A549 treated with RU486 at 1 μM for 4 hours (cell line): ENCODE measurements around the gene RGL3. TPM values are rescaled to one million over a fixed set of nuclear protein-coding genes. Genes with fewer than 3 reads are reported as not detected.

Experiments
- total RNA-seq: library from RNA; stranded (reverse); fragments of 200-300 nt; extraction: Qiagen RNA extraction; gene quantifications from 5 replicates; pipeline ENCODE4 v1.2.3, GENCODE V29; 2022; ENCODE audit warnings: low read depth

The RGL3 gene, protein sequence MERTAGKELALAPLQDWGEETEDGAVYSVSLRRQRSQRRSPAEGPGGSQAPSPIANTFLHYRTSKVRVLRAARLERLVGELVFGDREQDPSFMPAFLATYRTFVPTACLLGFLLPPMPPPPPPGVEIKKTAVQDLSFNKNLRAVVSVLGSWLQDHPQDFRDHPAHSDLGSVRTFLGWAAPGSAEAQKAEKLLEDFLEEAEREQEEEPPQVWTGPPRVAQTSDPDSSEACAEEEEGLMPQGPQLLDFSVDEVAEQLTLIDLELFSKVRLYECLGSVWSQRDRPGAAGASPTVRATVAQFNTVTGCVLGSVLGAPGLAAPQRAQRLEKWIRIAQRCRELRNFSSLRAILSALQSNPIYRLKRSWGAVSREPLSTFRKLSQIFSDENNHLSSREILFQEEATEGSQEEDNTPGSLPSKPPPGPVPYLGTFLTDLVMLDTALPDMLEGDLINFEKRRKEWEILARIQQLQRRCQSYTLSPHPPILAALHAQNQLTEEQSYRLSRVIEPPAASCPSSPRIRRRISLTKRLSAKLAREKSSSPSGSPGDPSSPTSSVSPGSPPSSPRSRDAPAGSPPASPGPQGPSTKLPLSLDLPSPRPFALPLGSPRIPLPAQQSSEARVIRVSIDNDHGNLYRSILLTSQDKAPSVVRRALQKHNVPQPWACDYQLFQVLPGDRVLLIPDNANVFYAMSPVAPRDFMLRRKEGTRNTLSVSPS
- total RNA-seq, result 0.85 to 2.0 TPM (median 1.7 TPM) in 5 replicates

DNA sequence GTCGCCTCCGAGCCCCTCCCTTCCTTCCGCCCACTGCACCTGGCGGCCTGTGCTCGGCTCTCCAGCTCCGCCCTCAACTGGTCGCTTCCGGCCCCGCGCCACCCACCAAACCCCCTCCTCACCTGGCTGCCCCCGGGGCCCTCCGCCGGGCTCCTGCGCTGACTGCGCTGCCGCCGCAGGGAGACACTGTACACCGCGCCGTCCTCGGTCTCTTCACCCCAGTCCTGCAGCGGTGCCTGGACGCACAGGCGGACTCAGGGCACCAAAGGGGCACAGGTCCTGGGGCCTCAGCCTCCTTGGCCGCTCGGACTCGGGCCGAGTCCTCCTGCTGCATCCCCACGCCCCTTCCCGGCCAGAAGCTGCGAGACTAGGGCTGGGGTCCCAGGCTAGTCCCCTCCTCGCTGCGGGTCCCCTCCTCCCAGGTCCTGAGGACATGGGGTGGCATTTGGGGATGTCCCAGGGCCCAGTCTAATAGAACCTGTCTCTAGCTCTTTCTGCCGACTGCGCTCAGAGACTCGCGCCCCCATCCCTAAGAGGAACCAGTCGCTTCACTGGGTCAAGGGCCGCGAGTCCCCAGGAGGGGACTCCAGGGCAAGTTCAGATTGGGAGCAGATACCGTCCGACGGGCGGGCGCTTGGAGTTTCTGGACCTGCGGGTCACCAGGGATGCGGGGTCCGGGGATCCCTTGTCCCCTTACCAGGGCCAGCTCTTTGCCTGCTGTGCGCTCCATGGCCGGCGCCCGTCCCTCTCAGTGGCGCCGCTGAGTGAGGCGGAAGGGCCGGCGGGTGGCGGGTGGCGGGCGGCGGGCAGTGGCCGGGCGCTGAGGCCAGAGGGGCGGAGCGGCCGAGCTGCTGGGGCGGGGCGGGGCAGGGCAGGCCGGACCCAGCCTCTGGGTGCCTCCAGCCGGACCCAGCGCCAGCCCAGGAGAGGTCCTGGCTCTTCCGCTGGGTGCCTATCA lies at the start of gene RGL3:
TSS of gene RGL3 (minus strand) at position 766 of the 958 bp plus-strand sequence. CDS start at position 730, 36 bp downstream.

DNA sequence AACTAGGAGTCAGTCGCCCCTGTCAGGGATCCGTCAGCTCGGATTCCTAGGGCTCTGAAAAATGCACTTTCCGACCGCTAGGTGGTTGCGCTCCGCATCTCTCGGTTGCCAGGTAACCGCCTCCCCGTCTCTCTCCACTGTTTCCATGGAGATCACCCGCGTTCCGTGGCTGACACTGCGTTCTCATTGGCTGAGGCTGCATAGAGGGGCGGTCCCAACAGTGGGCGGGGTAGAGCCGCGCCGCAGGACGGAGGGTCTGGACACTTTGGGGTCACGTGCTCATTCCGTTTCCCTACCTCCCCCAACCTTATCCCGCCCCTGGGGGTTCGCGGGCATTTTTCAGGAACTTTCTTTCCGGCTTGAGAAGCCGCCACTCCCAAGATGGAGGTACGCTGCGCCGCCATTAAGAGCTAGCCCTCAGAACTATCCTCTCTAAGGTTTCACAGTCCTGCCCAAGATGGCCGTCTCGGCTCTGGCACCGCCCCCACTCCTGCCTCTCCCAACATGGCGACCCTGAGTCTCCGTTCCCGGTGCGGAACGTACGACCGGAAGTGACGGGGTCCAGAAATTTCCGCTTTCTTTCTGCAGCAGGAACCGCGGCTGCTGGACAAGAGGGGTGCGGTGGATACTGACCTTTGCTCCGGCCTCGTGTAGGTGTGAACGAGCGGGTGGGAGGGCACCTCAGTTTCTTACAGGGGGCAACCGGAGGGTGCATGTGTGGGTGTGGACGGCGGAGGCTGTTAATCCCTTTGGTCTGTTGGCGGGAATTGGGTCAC lies 16.1 kb upstream of the RGL3 start, which contains the start of the genes ODAD3 and PRKCSH:
TSS of gene ODAD3 (minus strand) at position 65 of the 776 bp plus-strand sequence. CDS start 105 bp downstream, outside the sequence.
TSS of gene PRKCSH (plus strand) at position 579 of the 776 bp plus-strand sequence. CDS start 483 bp downstream, outside the sequence.

DNA sequence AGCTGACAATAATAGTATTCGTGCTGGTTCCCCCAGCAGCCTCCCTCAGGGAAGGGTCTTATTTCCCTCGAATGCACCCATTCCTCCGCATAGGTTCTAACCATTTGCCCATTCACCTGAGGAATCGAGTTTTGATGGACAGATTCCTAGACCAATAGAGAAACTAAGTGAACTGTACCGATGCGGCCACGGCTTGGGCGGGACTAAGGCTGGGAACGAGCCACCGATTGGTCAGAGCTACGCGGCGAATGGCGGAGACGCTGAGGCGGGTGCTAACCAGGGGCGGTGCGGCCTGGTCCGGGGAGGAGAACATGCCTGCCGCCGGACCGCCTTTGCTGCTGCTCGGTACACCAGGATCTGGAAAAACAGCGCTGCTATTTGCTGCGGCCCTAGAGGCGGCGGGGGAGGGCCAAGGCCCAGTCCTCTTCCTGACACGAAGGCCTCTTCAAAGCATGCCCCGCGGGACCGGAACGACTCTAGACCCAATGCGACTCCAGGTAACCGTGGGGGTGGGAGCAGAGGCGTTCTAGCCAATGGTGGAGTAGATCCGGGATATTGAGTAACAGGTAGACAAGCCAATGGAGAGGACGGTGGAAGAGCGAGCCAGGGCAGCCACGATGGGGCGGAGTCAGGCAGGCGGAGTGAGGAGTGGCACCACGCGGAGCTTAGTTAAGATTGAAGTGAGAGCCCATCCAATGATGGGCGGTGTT lies 44.5 kb downstream of the RGL3 start, which contains the start of gene SWSAP1:
TSS of gene SWSAP1 (plus strand) at position 234 of the 710 bp plus-strand sequence. CDS start at position 249, 15 bp downstream.

GRCh38 chr19:11355160-11356073 lies 63.7 kb downstream of the RGL3 start, which contains the start of gene PLPPR2:
PLPPR2 (plus strand) TSS chr19:11355432; CDS start chr19:11357674, 2,242 bp downstream.

GRCh38 chr19:11346104-11346940 lies 72.8 kb downstream of the RGL3 start, which contains the start of the genes CCDC159 and TMEM205:
CCDC159 (plus strand) TSS chr19:11346519; CDS start chr19:11346607, 88 bp downstream.
TMEM205 (minus strand) TSS chr19:11346268; CDS start chr19:11345619, 649 bp downstream.

Other genes with a start within 250 kb of the RGL3 start
- gene KANK2, start 221.8 kb downstream of the RGL3 start, total RNA-seq, result 25.7 to 36.4 TPM (median 33.2 TPM) in 5 replicates
- gene ANGPTL8, start 179.7 kb downstream of the RGL3 start, total RNA-seq, result not detected in 5 replicates
- 6.0 to 12.0 TPM (median 8.8 TPM) in 5 replicates for gene DOCK6, start 156.8 kb downstream of the RGL3 start, total RNA-seq
- gene TSPAN16, start 123.2 kb downstream of the RGL3 start, total RNA-seq, result not detected in 5 replicates
- gene RAB3D, start 79.7 kb downstream of the RGL3 start, total RNA-seq, result 2.5 to 3.2 TPM (median 2.8 TPM) in 5 replicates
- gene TMEM205, start 73.0 kb downstream of the RGL3 start, total RNA-seq, result 95.9 to 133 TPM (median 114 TPM) in 5 replicates
- 4.4 to 6.4 TPM (median 5.7 TPM) in 5 replicates for gene CCDC159, start 72.8 kb downstream of the RGL3 start, total RNA-seq
- 8.0 to 11.5 TPM (median 9.9 TPM) in 5 replicates for gene PLPPR2, start 63.9 kb downstream of the RGL3 start, total RNA-seq
- gene SWSAP1, start 44.6 kb downstream of the RGL3 start, total RNA-seq, result 1.7 to 3.4 TPM (median 2.2 TPM) in 5 replicates
- 3.6 to 5.5 TPM (median 5.1 TPM) in 5 replicates for gene EPOR, start 35.0 kb downstream of the RGL3 start, total RNA-seq
- 0.83 to 1.3 TPM (median 1.3 TPM) in 5 replicates for gene ODAD3, start 15.8 kb upstream of the RGL3 start, total RNA-seq
- 232 to 265 TPM (median 260 TPM) in 5 replicates for gene PRKCSH, start 16.3 kb upstream of the RGL3 start, total RNA-seq
- gene ELAVL3, start 61.7 kb upstream of the RGL3 start, total RNA-seq, result 0.02 to 0.21 TPM (median 0.11 TPM) in 3 of 5 replicates, not detected in the others
- 3.5 to 6.0 TPM (median 5.3 TPM) in 5 replicates for gene ZNF653, start 86.5 kb upstream of the RGL3 start, total RNA-seq
- gene ECSIT, start 109.8 kb upstream of the RGL3 start, total RNA-seq, result 27.8 to 37.6 TPM (median 34.7 TPM) in 5 replicates
- gene CNN1, start 119.5 kb upstream of the RGL3 start, total RNA-seq, result 0.35 to 0.94 TPM (median 0.40 TPM) in 5 replicates
- 91.1 to 119 TPM (median 103 TPM) in 5 replicates for gene ELOF1, start 139.9 kb upstream of the RGL3 start, total RNA-seq
- gene ACP5, start 158.3 kb upstream of the RGL3 start, total RNA-seq, result 0.27 to 0.43 TPM in 2 of 5 replicates, not detected in the others
- 2.8 to 5.5 TPM (median 3.7 TPM) in 5 replicates for gene ZNF627, start 178.2 kb upstream of the RGL3 start, total RNA-seq